Body of pancreas (tissue), 4 donors: ENCODE results near the gene CRIM1.

Source experiments
- POLR2A ChIP-seq, 3 donors: fragments of 450-650 bp; IDR thresholded peaks; one replicate each; pipeline ENCODE4 v1.6.1; 2016; ENCODE audit warnings: antibody characterized with exemption in 3 of 3, mild to moderate bottlenecking in 2 of 3
- TF ChIP-seq, protein P1 (sequence below), 7 experiments: fragments of 450-650 bp in 4 of 7; fragments of 200-600 bp in 3 of 7; sonication (generic) in 3 of 7; IDR thresholded peaks; one replicate each; pipeline ENCODE4 v1.5.1; 2016 to 2019; ENCODE audit warnings: antibody characterized with exemption in 7 of 7

DNA sequence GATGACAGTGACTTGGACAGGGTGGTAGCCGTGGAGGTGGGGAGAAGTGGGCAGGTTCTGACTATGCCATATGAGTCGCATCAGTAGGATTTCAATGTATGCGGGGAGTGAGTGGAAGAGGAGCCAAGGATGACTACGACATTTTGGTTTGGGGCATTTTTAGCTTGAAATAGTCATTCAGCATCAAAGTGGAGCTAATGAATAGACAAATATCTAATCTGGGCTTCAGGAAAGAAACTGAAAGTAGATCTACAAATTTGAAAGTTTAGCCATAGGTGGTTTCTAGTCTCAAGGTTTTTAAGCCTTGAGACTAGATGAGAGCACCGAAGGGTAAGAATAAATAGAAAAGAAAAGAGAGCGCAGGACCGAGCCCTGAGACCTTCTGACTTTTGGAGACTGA lies 184.1 kb downstream of the CRIM1 start:
- TF ChIP-seq, protein P1, sequence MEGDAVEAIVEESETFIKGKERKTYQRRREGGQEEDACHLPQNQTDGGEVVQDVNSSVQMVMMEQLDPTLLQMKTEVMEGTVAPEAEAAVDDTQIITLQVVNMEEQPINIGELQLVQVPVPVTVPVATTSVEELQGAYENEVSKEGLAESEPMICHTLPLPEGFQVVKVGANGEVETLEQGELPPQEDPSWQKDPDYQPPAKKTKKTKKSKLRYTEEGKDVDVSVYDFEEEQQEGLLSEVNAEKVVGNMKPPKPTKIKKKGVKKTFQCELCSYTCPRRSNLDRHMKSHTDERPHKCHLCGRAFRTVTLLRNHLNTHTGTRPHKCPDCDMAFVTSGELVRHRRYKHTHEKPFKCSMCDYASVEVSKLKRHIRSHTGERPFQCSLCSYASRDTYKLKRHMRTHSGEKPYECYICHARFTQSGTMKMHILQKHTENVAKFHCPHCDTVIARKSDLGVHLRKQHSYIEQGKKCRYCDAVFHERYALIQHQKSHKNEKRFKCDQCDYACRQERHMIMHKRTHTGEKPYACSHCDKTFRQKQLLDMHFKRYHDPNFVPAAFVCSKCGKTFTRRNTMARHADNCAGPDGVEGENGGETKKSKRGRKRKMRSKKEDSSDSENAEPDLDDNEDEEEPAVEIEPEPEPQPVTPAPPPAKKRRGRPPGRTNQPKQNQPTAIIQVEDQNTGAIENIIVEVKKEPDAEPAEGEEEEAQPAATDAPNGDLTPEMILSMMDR (IDR thresholded peaks at IDR 0.05): no peak
- no peak for TF ChIP-seq POLR2A (IDR thresholded peaks at IDR 0.05)
